Stimulated activated CD4-positive, alpha-beta T cell treated with anti-CD3 and anti-CD28 coated beads, Interleukin-4, amount 100 ng/mL, for 1 hour (primary cell): ENCODE measurements around the gene KLHL13.
"Not testable (repeated sequence)": the region's sequence is repeated elsewhere in the genome, so short reads cannot be mapped to it uniquely, and the experiment has no call there.

Experiments used
- DNase-seq: peaks from one replicate; pipeline ENCODE4 v3.0.0-alpha.2; 2020

Gene KLHL13

DNA sequence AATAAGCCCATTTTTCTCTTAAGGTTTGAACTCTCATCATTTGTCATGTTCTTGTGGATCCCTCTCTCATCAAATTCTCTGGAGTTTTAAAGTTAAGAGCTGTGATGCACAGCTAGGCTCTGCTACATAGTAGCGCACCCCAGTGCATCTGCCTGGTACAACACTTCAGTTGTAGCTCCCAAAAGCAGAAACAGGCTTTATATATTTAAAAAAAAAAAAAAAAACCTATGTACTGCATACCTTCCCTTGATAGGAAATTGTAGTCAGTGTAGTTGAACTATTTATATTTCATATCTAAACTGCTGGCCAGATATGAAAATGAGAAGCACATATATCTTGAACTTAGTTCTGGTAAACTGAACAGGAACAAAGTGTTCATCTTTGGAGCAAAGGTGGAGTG lies 131.4 kb downstream of the KLHL13 start:
- no peak for DNase-seq

DNA sequence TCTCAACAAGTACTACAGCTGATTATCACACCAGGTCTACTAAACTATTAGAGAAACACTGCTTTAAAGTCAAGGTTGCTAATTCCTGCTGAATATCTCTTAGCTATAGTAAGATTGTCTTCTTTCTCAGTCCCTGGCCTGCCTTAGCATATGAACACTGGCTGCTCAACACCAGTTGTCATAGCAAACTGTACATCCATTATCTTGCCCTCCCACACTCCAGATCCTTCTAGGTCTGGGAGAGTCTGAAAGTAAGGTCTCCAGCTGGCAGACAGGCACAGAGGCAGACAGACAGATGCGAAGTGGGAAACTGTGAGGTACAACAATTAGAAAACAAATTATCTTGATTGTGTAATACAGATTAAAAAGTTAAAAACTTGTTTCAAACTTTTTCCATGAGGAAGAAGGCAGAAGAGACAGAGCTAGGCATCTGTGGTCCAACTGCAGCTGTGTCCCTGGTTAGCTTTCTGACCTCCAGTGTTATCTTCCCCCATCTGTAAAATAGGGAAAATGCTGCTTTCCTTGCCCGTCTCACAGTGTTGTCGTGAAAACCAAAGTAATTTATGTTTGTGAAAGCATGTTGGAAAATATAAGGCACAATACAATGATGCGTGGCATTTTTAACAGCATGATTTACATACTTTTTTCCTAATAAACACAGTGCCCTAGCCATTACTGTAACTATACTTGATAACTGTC lies 133.8 kb downstream of the KLHL13 start:
- no peak for DNase-seq

DNA sequence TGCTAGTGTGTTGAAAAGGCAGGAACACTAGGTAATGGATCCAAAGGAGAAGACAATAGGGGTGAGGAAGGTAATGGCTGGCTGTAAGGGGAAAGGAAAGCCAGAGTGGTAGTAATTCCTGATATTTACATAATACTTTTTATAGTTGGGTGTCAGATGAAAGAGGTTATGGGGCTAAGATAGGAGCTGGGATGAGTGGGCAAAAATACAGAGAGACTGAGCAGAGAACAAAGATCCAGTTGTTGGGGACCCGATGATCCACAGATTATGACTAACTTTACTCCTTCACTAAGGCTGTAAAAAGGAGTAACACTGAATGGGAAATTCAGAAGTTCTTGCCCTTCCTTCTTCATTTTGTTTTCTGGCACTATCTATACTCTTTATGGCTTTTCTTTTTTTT lies 138.2 kb downstream of the KLHL13 start:
- no peak for DNase-seq

DNA sequence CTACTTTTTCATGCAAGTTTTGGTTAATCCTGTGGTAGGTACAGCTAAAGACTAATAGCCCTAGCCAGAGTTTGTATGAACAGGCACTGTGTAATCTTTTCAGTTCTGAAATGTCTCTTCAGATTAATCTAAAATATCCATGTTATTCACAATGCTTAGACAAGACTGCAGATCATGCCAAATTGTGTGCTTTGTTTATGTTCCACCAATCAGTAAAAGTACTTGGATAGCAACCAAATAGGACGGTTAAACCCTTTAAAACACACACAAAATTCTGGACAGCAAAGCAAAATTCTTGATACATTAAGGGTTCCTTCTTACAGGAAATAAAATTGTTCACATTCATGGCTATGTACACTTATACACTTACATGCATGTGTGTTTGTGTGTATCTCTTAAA lies 139.1 kb downstream of the KLHL13 start:
- DNase-seq = no peak

DNA sequence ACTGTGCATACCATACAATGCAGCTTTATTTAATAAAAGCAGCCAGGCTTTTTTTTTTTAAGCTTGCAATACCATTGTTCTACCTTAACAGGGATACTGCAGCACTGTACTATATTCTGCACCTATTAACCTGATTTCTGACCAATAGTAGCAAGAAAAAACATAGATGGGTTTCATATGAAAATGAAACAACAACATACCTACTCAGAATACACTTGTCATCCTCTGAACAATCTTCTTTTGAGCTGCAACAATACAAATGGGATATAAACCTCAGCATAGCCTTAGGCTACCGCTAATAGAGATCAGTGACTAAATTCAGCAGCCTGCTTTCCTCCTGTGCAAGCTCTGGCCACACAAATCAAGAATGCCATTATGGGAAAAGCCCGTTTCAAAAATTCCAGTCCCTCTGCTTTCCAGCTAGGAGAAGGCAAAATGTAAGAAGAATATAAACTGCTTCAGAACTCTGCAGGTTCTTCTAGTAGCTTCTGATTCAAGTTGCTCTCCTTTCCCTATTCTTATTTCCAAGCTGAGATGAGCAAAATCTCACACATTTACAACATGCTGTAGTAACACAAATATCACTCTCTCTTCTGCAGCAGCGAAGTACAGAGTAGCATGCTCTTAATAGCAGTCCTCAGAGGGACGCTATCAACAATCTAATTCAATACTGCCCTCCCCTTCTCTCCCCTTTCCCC lies 143.4 kb downstream of the KLHL13 start:
- no peak for DNase-seq

DNA sequence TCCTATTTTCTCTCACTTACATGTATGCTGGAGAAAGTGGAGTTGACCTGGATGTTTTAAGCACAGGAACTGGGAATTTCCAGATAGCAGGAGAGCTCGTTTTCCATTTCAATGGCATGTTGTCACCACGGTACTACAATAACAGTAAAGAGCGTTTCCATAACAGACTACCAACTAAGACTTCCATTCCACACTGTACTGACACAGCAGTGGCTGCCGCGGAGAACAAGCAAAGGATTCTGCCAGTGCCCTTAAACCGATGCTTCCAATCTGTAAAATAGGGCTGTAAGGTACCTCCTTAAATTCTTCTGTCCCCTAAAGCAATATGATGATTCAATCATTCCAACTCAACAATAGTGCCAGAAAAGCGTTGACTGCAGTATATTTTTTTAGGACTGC lies 143.9 kb downstream of the KLHL13 start:
- no peak for DNase-seq

DNA sequence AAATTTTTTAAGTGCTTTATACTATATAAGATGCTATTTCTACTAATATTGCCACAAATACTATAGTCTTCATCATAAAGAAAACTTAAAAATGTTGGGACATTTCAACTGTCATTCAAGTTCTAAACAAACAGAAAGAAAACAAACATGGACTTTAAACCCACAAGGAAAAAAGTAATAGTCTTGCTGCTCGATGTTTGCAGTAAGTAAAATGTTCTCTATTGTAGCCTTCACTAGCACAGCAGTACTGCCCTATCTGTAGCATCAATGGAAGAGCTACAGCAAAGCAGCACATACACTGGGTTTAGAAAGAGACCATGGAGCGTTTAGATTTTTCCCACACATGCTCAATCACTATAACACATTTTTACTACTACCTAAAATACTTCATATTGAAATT lies 146.8 kb downstream of the KLHL13 start:
- DNase-seq = no peak

DNA sequence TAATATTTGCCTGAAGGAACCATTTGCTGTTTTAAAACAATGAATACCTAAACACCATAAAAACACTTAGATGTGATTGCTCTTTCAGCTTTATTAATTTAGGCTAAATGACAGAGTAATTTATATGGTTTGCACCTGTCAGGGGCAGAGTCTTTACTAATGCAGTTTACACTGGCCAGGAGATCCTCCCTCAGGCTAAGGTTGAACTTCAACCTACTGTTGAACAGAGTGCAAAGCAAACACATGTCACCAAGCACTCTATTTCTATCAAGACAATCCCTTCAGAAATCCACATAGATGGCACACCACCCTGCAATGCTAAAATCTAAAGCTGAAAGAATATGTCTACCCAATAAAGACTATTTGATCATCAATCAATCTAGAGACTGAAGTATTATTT lies 147.3 kb downstream of the KLHL13 start:
- no peak for DNase-seq

DNA sequence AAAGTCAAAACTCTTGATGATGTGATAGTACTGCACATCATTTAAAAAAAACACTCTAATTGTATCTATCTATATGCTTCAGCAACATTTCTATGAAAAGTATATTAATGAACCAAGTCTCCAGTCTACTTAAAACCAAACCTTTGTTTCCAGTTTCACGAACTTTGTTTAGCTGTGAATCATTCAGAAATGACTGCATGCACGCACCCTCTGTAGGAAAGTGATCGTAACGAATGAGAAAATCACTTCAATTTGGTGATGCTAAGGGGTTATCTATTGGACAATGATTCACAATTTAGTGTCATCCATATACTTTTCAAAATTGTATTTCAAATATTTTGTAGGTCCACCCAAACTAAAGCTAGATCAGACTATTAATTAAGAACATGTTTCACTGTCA lies 157.6 kb downstream of the KLHL13 start:
- no peak for DNase-seq

DNA sequence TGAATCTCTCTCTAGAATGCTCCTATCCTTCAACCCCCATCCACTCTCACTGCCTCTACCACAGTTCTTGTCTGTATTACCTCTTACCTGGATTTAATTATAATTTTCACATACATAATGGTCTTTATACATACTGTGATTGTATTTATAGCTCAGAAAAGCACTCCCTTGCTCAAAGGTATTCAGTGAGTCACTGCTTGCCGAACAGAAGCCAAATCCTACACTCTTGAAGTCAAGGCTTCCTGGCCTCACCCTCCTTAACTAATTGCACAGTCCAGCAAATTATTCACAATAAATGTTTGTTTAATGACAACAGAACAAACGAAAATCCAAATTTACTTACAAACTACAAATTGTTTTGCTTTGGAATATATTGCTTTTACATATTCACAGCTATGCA lies 159.5 kb downstream of the KLHL13 start:
- DNase-seq = no peak

DNA sequence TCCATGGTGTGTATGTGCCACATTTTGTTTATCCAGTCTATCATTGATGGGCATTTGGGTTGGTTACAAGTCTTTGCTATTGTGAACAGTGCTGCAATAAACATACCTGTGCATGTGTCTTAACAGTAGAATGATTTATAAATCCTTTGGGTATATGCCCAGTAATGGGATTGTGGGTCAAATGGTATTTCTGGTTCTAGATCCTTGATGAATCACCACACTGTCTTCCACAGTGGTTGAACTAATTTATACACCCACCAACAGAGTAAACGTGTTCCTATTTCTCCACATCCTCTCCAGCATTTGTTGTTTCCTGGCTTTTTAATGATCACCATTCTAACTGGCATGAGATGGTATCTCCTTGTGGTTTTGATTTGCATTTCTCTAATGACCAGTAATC lies 177.3 kb downstream of the KLHL13 start:
- DNase-seq = not testable (repeated sequence)

DNA sequence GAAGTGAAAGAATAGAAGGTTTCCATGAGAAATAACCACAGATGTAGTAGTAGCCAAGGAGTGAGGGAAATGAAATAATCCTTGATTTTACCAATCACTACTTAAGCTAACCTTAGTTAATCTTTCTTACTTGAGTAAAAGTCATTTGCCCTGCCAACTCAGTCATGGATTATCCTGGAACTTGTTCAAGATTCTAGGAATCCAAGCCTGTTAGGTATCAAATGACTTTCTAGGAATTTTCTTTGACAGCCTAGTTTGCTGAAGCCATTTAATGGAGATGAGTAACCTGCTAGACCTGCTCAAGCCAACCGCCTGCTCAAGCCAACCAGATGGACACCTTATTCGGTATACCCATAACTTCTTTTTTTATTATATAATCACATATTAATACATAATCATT lies 180.5 kb downstream of the KLHL13 start:
- no peak for DNase-seq

DNA sequence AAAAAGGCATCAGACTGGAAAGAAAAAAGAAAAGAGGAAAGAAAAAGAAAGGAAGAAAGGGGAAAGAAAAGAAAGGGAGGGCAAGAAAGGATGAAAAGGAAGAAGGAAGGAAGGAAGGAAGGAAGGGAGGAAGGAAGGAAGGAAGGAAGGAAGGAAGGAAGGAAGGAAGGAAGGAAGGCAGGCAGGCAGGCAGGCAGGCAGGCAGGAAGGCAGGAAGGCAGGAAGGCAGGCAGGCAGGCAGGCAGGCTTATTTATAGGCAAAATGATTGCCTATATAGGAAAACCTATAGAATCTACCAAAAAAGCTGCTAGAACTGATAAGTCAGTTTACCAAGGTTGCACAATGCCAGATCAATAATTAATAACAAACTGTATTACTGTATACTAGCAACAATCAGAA lies 186.5 kb downstream of the KLHL13 start:
- DNase-seq = not testable (repeated sequence)

DNA sequence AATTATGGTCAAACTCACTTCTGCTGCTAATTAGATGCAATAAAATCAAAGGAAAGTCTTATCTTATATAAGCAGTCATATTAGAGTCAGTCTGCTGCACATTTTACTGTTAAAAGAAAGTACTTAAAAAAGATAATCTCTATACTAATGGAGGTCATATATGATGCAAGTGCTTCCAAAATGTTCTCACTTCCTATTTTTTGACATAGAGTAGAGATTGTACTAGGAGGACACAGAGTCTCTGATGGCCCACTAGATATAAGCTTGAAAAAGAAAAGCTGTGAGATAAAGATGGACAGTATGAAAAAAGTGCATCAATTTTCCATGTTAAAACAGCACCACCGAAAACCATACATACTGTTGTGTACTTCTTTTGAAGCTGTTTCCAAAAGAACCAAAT lies 196.9 kb downstream of the KLHL13 start:
- no peak for DNase-seq

DNA sequence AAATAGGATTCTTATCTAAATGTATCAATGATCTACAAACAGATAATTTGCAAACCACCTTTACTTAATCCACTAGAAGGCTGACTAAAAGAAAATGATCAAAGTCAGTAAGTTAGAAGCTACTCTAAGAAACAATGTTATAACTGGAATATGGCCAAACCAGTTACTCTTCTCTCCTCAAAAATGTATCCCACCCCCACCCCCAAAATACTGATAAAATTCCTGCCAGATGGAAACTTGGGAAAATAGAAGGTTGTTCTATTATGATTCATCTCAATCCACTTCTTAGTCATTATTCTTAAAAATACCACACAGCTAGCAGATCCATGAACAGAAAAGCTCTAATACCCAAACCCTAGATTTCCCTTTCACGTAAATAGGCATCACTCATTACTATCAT lies 206.4 kb downstream of the KLHL13 start:
- no peak for DNase-seq

DNA sequence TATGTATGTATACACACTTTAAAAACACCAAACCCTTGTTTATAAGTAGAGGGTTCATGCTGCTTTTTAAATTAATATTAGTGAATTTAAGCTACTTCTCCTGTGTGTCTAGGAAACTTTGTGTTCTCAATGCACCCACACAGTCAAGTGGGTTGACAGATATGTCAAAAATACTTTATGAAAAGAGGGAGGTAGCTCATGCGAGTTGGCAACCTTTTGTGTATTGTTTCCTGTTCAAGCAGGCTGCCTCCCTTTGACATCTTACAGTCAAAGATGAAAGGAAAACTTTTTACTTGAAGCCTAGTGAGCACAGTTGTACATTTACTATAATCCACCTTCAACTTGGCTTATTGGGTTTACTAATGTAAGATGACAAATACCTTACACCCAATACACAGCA lies 218.4 kb downstream of the KLHL13 start:
- DNase-seq = no peak

DNA sequence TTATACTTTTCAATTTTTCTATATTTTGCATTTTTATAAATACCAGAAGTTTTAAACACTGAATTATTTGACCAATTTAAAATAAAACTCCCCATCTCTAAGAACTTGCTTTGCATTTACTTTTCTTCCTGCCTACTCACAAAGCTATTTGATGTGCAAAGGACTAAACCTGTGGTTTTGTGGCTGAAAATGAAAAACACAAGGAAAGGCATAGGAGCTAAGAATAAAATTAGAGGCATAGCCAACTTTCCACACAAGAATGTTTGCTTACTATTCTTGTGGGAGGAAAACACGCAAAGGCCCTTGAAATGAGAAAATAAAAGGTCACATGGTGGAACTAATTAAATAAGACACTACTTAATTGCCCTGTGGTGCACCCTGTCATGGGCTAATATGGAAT lies 221.2 kb downstream of the KLHL13 start:
- DNase-seq = no peak

DNA sequence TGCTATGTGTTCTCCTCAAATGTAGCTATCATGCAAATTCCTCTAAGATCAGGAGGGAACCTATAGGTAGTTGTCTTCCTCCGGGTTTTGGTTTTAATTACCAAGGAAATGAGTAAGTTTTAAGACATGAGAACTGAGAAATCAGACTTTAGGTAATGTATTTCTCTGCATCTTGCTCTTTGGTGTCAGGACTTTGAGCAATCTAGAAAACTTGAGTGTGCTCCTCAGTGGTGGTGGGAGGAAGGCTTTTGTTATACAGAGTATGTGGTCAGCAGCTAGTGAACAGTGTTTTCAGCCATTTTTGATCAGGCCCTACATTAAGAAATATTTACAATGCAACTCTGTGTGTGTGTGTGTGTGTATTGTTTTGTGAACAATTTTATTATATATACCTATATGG lies 224.1 kb downstream of the KLHL13 start:
- DNase-seq = no peak

DNA sequence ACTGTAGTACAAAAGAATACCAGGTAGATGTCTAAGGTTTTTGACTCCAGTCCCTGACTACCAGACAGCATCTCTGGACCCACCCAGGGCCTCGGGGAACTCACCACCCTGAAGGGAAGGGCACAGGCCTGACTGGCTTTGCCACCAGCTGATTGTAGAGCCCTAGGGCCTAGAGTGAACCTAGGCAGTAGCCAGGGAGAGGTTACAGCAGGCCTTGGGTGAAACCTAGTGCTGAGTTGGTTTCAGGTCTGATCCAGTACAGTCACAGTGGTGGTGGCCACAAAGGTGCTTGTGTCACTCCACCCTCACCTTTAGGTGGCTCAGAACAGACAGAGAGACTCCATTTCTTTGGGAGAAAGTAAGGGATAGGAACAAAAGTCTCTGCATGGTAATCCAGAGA lies 244.8 kb downstream of the KLHL13 start:
- no peak for DNase-seq

DNA sequence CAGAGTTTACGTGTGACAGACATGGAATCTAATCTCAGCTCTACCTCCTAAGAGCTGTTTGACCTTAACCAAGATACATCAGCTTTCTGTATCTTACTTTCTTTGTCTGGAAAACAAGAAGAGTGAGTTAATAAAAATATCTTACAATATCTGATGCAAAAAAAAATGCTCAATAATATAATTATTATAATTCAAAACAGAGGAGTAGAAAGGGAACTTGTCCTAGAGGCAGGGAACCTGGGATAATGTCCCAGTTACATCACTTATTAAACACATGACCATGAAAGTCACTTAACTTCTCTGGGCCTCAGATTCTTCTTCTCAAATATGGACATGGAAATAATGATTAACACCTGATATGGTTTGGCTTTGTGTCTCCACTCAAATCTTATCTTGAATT lies 256.1 kb downstream of the KLHL13 start:
- DNase-seq = no peak

DNA sequence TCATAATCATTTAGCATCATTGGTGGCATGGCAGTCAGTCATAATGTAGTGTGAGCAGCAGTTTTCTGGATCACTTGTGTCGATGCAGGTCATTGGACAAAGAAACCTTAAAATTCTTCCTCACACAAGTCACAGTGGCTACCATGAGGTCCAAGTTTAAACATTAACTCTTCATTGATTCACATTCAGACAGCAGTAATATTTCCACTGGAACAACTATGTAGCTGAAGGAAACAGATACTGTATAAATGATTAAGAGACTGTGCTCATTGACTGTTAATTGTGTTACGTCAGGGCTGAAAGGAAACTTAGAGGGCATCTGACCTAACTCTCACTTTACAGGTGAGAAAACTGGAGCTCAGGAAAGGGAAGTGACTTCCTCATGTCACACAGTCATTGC lies 261.8 kb downstream of the KLHL13 start:
- no peak for DNase-seq

DNA sequence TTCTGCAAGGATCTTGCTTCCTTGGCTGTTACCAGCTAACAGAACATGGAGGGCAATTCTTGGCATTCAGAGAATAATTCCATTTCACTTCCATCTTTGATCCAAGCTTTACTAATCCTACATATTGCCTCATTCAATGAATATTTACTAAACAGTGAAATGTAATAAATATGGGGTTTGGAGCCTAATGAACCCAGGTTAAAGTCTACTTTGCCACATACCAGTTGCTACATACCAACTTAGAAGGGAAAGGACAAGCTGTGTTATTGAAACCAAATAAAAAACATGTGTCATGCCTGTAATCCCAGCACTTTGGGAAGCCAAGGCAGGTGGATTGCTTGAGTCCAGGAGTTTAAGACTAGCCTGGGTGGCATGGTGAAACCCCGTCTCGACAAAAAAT lies 265.6 kb downstream of the KLHL13 start:
- no peak for DNase-seq
